ENCODE measurements around the gene SAMD3.

DNA sequence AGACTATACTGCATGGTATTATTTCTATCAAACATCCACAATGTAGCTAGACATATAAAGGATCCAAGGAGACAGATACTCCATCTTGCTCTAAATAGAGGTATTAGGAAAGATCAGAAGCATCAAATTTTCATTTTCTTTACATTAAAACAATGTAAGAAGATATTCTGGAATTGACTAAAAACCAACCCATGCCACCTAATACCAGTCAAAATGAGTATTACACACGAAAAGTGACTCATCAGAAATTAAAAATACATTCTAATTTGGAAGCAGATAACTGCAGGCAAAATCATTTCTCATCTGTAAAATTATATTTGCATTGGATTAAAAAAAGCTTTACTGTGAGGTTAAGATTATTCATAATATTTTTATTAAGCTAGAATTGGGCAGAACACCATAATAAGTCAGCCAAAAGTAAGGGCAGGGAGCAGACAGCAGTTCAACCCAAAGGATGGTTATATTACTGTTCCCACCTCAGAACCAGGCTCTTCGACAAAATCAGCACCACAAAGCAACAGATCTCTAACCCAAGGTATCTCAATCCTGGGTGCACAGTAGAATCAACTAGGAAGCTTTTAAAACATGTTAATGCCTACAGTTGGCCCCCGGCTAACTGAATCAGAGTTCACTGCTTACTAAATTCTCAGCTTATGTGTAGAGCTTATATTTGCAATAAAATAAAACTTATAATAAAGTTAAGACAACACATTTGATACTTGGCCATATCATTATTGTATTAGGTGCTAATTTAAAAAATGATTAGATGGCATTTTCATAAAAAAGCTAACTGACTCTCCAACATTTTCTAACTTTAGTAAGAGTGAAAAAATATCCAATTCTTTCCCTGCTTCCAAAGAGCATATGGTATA lies 35.2 kb downstream of the SAMD3 start:
- TF ChIP-seq POLR2A (IDR thresholded peaks at IDR 0.05) = no peak
- TF ChIP-seq, protein P1, sequence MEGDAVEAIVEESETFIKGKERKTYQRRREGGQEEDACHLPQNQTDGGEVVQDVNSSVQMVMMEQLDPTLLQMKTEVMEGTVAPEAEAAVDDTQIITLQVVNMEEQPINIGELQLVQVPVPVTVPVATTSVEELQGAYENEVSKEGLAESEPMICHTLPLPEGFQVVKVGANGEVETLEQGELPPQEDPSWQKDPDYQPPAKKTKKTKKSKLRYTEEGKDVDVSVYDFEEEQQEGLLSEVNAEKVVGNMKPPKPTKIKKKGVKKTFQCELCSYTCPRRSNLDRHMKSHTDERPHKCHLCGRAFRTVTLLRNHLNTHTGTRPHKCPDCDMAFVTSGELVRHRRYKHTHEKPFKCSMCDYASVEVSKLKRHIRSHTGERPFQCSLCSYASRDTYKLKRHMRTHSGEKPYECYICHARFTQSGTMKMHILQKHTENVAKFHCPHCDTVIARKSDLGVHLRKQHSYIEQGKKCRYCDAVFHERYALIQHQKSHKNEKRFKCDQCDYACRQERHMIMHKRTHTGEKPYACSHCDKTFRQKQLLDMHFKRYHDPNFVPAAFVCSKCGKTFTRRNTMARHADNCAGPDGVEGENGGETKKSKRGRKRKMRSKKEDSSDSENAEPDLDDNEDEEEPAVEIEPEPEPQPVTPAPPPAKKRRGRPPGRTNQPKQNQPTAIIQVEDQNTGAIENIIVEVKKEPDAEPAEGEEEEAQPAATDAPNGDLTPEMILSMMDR (IDR thresholded peaks at IDR 0.05) = no peak

Data from right lobe of liver (tissue), 4 donors.